HL-60 (cell line): ENCODE measurements around the gene CPNE6.
"Not testable (repeated sequence)": the region's sequence is repeated elsewhere in the genome, so short reads cannot be mapped to it uniquely, and the experiment has no call there.

Experiments used
- POLR2AphosphoS5 ChIP-seq: IDR thresholded peaks from 2 replicates; pipeline ENCODE4 v1.6.1; 2012; ENCODE audit warnings: low read depth
- TF ChIP-seq, protein P1 (sequence below): IDR thresholded peaks from 2 replicates; pipeline ENCODE4 v1.6.1; 2012; ENCODE audit warnings: low read depth; ENCODE audit not compliant: insufficient replicate concordance
- TF ChIP-seq, protein P2 (sequence below): IDR thresholded peaks from one replicate; pipeline ENCODE4 v1.5.1; 2011; ENCODE audit warnings: low read length, control low read depth, inconsistent platforms; ENCODE audit not compliant: insufficient read depth

DNA sequence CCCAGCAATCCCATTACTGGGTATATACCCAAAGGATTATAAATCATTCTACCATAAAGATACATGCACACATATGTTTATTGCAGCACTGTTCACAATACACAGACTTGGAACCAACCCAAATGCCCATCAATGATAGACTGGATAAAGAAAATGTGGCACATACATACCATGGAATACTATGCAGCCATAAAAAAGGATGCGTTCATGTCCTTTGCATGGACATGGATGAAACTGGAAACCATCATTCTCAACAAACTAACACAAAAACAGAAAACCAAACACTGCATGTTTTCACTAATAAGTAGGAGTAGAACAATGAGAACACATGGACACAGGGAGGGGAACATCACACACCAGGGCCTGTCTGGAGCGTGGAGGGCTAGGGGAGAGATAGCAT lies 40.0 kb upstream of the CPNE6 start:
- TF ChIP-seq POLR2AphosphoS5: not testable (repeated sequence)
- TF ChIP-seq, protein P1, sequence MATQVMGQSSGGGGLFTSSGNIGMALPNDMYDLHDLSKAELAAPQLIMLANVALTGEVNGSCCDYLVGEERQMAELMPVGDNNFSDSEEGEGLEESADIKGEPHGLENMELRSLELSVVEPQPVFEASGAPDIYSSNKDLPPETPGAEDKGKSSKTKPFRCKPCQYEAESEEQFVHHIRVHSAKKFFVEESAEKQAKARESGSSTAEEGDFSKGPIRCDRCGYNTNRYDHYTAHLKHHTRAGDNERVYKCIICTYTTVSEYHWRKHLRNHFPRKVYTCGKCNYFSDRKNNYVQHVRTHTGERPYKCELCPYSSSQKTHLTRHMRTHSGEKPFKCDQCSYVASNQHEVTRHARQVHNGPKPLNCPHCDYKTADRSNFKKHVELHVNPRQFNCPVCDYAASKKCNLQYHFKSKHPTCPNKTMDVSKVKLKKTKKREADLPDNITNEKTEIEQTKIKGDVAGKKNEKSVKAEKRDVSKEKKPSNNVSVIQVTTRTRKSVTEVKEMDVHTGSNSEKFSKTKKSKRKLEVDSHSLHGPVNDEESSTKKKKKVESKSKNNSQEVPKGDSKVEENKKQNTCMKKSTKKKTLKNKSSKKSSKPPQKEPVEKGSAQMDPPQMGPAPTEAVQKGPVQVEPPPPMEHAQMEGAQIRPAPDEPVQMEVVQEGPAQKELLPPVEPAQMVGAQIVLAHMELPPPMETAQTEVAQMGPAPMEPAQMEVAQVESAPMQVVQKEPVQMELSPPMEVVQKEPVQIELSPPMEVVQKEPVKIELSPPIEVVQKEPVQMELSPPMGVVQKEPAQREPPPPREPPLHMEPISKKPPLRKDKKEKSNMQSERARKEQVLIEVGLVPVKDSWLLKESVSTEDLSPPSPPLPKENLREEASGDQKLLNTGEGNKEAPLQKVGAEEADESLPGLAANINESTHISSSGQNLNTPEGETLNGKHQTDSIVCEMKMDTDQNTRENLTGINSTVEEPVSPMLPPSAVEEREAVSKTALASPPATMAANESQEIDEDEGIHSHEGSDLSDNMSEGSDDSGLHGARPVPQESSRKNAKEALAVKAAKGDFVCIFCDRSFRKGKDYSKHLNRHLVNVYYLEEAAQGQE: not testable (repeated sequence)
- TF ChIP-seq, protein P2, sequence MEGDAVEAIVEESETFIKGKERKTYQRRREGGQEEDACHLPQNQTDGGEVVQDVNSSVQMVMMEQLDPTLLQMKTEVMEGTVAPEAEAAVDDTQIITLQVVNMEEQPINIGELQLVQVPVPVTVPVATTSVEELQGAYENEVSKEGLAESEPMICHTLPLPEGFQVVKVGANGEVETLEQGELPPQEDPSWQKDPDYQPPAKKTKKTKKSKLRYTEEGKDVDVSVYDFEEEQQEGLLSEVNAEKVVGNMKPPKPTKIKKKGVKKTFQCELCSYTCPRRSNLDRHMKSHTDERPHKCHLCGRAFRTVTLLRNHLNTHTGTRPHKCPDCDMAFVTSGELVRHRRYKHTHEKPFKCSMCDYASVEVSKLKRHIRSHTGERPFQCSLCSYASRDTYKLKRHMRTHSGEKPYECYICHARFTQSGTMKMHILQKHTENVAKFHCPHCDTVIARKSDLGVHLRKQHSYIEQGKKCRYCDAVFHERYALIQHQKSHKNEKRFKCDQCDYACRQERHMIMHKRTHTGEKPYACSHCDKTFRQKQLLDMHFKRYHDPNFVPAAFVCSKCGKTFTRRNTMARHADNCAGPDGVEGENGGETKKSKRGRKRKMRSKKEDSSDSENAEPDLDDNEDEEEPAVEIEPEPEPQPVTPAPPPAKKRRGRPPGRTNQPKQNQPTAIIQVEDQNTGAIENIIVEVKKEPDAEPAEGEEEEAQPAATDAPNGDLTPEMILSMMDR: not testable (repeated sequence)
